DND-41 (cell line): Measurements from ENCODE around the gene FCRL2.

Experiments
- ATAC-seq: fragments of 200-7000 bp; cut with Tn5 transposase; 3 replicates; pipeline ENCODE4 v1.9.1; 2021; ENCODE audit warnings: low read depth; ENCODE audit not compliant: insufficient read depth
- DNase-seq: peaks from one replicate; pipeline ENCODE4 v3.0.0-alpha.2; 2020
- H2AFZ ChIP-seq: 2 replicates; pipeline ENCODE4 v1.6.0; 2012; ENCODE audit warnings: low read depth, low read length
- H3K27ac ChIP-seq: 2 replicates; pipeline ENCODE4 v1.5.1; 2012; ENCODE audit warnings: low read length, inconsistent platforms
- H3K27me3 ChIP-seq: fragments of 200-600 bp; sonication (generic); 2 replicates; pipeline ENCODE4 v1.6.0; 2012; ENCODE audit warnings: low read length, mild to moderate bottlenecking, inconsistent platforms; ENCODE audit not compliant: insufficient read depth, poor library complexity
- H3K36me3 ChIP-seq: 2 replicates; pipeline ENCODE4 v1.5.1; 2012; ENCODE audit warnings: low read length, inconsistent platforms; ENCODE audit not compliant: insufficient read depth
- H3K4me1 ChIP-seq: 2 replicates; pipeline ENCODE4 v1.5.1; 2012; ENCODE audit warnings: mild to moderate bottlenecking, low read length; ENCODE audit not compliant: insufficient read depth
- H3K4me2 ChIP-seq: 2 replicates; pipeline ENCODE4 v1.6.0; 2012; ENCODE audit warnings: mild to moderate bottlenecking, moderate library complexity, low read length, inconsistent platforms; ENCODE audit not compliant: insufficient read depth
- H3K4me3 ChIP-seq, 2 experiments: fragments of 200-600 bp in 1 of 2; shearing (Covaris generic) in 1 of 2; 2 replicates each; pipeline ENCODE4 v1.5.1; 2012 to 2016; ENCODE audit warnings: inconsistent platforms in 2 of 2, low read length in 2 of 2, mild to moderate bottlenecking in 2 of 2, low read depth in 1 of 2, moderate library complexity in 1 of 2
- H3K79me2 ChIP-seq: 2 replicates; pipeline ENCODE4 v1.6.0; 2012; ENCODE audit warnings: low read length, inconsistent platforms; ENCODE audit not compliant: insufficient read depth
- H3K9ac ChIP-seq: 2 replicates; pipeline ENCODE4 v1.6.0; 2012; ENCODE audit warnings: low read depth, mild to moderate bottlenecking, inconsistent platforms, low read length, moderate library complexity
- H3K9me3 ChIP-seq: 2 replicates; pipeline ENCODE4 v1.5.1; 2012; ENCODE audit warnings: low read length, moderate library complexity, mild to moderate bottlenecking, inconsistent platforms; ENCODE audit not compliant: insufficient read depth, severe bottlenecking
- H4K20me1 ChIP-seq: 2 replicates; pipeline ENCODE4 v1.6.0; 2012; ENCODE audit warnings: low read length; ENCODE audit not compliant: insufficient read depth
- CTCF ChIP-seq: IDR thresholded peaks from 2 replicates; pipeline ENCODE4 v1.5.1; 2012; ENCODE audit warnings: borderline replicate concordance, low read length, moderate library complexity, mild to moderate bottlenecking; ENCODE audit not compliant: poor library complexity, severe bottlenecking; ENCODE audit errors: extremely low read depth
- EZH2 ChIP-seq: IDR thresholded peaks from 3 replicates; pipeline ENCODE4 v1.6.1; 2012; ENCODE audit warnings: borderline replicate concordance, low read depth, mild to moderate bottlenecking, moderate library complexity, low read length, inconsistent platforms; ENCODE audit not compliant: severe bottlenecking

Gene FCRL2

GRCh38 chr1:157782931-157783330 lies 6.0 kb upstream of the FCRL2 start:
- Histone ChIP-seq H3K9ac (no peak overlapping the region), H3K27me3 (no peaks in the 10 kb centered on the region), H3K4me2 (no peak overlapping the region), H3K9me3 (no peaks in the 10 kb centered on the region), H3K4me3 (no peak overlapping the region), H3K79me2 (no peaks in the 10 kb centered on the region), H3K4me1 (0 out of 2 replicates have a peak, but pooled peaks cover 5% of the 10 kb centered on the region), H4K20me1 (no peaks in the 10 kb centered on the region), H2AFZ (no peak overlapping the region), H3K27ac (no peak overlapping the region), H3K36me3 (no peaks in the 10 kb centered on the region)
- no peak for TF ChIP-seq CTCF
- TF ChIP-seq EZH2 = no peak
- no peak for DNase-seq
- ATAC-seq = no peak

- Histone ChIP-seq H2AFZ (no peak overlapping the region), H3K9me3 (no peaks in the 10 kb centered on the region), H4K20me1 (no peaks in the 10 kb centered on the region), H3K9ac (no peak overlapping the region), H3K27me3 (no peaks in the 10 kb centered on the region), H3K4me3 (no peak overlapping the region), H3K4me2 (no peak overlapping the region), H3K36me3 (no peaks in the 10 kb centered on the region), H3K27ac (no peak overlapping the region), H3K79me2 (no peaks in the 10 kb centered on the region), H3K4me1 (0 out of 2 replicates have a peak, but pooled peaks cover 5% of the 10 kb centered on the region)
- peak; percentile 85 for ATAC-seq
- TF ChIP-seq EZH2 (no peak), CTCF (no peak)
- DNase-seq = peak; percentile 65
Measured at GRCh38 chr1:157781048-157781447, 4.1 kb upstream of the FCRL2 start.

GRCh38 chr1:157775101-157775870 lies 1.6 kb downstream of the FCRL2 start:
- H3K4me3 ChIP-seq = no peak overlapping the region
- H3K9ac ChIP-seq = no peak overlapping the region
- no peak overlapping the region for H3K27ac ChIP-seq
- DNase-seq = no peak
- H3K9me3 ChIP-seq = no peaks in the 10 kb centered on the region
- no peak overlapping the region for H3K4me2 ChIP-seq
- H3K4me1 ChIP-seq = no peaks in the 10 kb centered on the region
- ATAC-seq = no peak
- H3K79me2 ChIP-seq = no peaks in the 10 kb centered on the region
- H4K20me1 ChIP-seq = no peaks in the 10 kb centered on the region
- TF ChIP-seq EZH2 (no peak), CTCF (no peak)
- H3K36me3 ChIP-seq = no peaks in the 10 kb centered on the region
- H2AFZ ChIP-seq = no peak overlapping the region
- H3K27me3 ChIP-seq = no peaks in the 10 kb centered on the region
